ENCODE data around the gene CCDC97. TPM values are rescaled to one million over a fixed set of nuclear protein-coding genes. Genes with fewer than 3 reads are reported as not detected.

The CCDC97 gene
- total and polyA plus RNA-seq, 2 of the 8 experiments (the other 6 are each of a cell fraction or from before 2014, with no cell fraction given): 19.8 to 27.1 TPM

GRCh38 chr19:41304706-41305483 is 5.1 kb upstream of the CCDC97 start:
- no peaks in the 10 kb centered on the region for H3K79me2 ChIP-seq (ENCODE audit: control insufficient read depth in 1 of 2, insufficient read depth in 2 of 2, low read length in 2 of 2)
- H3K36me3 ChIP-seq (ENCODE audit: control insufficient read depth in 2 of 4, insufficient read depth in 4 of 4, low read length in 3 of 4): peaks cover 53 to 75% (median 65%) of the 10 kb centered on the region in 4 experiments
- H2BK120ac ChIP-seq (replicated peaks; ENCODE audit: low read depth, low read length): no peak overlapping the region
- H2BK5ac ChIP-seq (ENCODE audit: low read depth, low read length): no peak overlapping the region
- no peak overlapping the region for H2AFZ ChIP-seq (ENCODE audit: low read length)
- no peak overlapping the region for H2BK15ac ChIP-seq (ENCODE audit: low read length)
- H4K5ac ChIP-seq (ENCODE audit: insufficient read length, low read depth, low read length): no peak overlapping the region
- no peak overlapping the region for H4K8ac ChIP-seq (ENCODE audit: extremely low read depth, insufficient read depth, low read length)
- no peak overlapping the region for H3K23ac ChIP-seq (ENCODE audit: insufficient read length)
- H3K4me2 ChIP-seq (ENCODE audit: insufficient read depth in 1 of 2, low read depth in 2 of 2, low read length in 2 of 2): no peak overlapping the region
- H3K4me1 ChIP-seq (replicated peaks in 1 of 4; ENCODE audit: control insufficient read depth in 3 of 4, insufficient read depth in 4 of 4, low read length in 3 of 4): peaks cover 0 to 10% (median under 1%) of the 10 kb centered on the region in 4 experiments; a peak in 3 of 7 replicates
- no peak overlapping the region for H3K18ac ChIP-seq (ENCODE audit: extremely low read depth, low read length)
- H3K27me3 ChIP-seq (replicated peaks in 1 of 4; ENCODE audit: control insufficient read depth in 3 of 4, extremely low read depth in 1 of 4, insufficient read depth in 3 of 4, low read length in 3 of 4): no peaks in the 10 kb centered on the region
- no peak overlapping the region for H4K91ac ChIP-seq (replicated peaks; ENCODE audit: insufficient read length, low read length)
- H3K4me3 ChIP-seq (ENCODE audit: extremely low read depth in 1 of 4, insufficient read depth in 2 of 4, low read depth in 3 of 4, low read length in 4 of 4): no peak overlapping the region
- H3K27ac ChIP-seq (ENCODE audit: low read depth, low read length): no peak overlapping the region
- H3K56ac ChIP-seq (replicated peaks; ENCODE audit: insufficient read length, low read depth, low read length): no peak overlapping the region
- no peak overlapping the region for H2BK20ac ChIP-seq (ENCODE audit: low read length)
- peaks cover 2% of the 10 kb centered on the region for H3K23me2 ChIP-seq (ENCODE audit: low read depth, low read length)
- no peak for FAIRE-seq
- CTCF ChIA-PET (ENCODE audit: partially characterized antibody): interaction anchor here (0.7 to 7.3 kb wide), 5 partner anchors 9 to 124 kb away, joined by 3 to 63 read pairs (median 4); no protein-coding TSS in a partner anchor
- H3K79me1 ChIP-seq (ENCODE audit: low read depth, low read length): no peaks in the 10 kb centered on the region; the same call in 1 of the 2 replicates
- H3K9ac ChIP-seq (replicated peaks in 1 of 4; ENCODE audit: extremely low read depth in 1 of 4, low read depth in 3 of 4, low read length in 3 of 4): no peak overlapping the region
- H3K9me3 ChIP-seq (ENCODE audit: insufficient read depth in 2 of 2, low read depth in 1 of 2, low read length in 1 of 2): no peaks in the 10 kb centered on the region
- no peak overlapping the region for H2AK5ac ChIP-seq (ENCODE audit: low read depth, low read length)
- peaks cover 6 to 17% of the 10 kb centered on the region in 2 experiments for H4K20me1 ChIP-seq (replicated peaks in 1 of 2; ENCODE audit: control insufficient read depth in 1 of 2, insufficient read depth in 2 of 2, low read length in 2 of 2)
- no peak overlapping the region for H2BK12ac ChIP-seq (ENCODE audit: low read depth, low read length)
- H3K14ac ChIP-seq (ENCODE audit: insufficient read length): no peak overlapping the region
- no peak overlapping the region for H3K4ac ChIP-seq (replicated peaks; ENCODE audit: insufficient read length, low read depth, low read length)
- 95% methylated on average over 4 of the region's 4 CpGs; no CpG with 5 or more reads in 1 of the 2 experiments for WGBS, 2 experiments (ENCODE audit: extremely low coverage in 1 of 2, insufficient coverage in 1 of 2, insufficient read length in 1 of 2, insufficient replicate concordance in 2 of 2, low coverage in 1 of 2, low lambda C conversion rate in 2 of 2, missing lambda C conversion rate in 1 of 2)
- DNase-seq (ENCODE audit: low read depth in 1 of 2, low spot score in 2 of 2): no peak
- POLR2A ChIA-PET (ENCODE audit: partially characterized antibody): interaction anchor here (0.7 to 22.6 kb wide), 3 partner anchors 17 to 96 kb away, joined by 3 to 579 read pairs (median 137); partner anchors contain the start of gene HNRNPUL1
- TF ChIP-seq NRF1 (IDR thresholded peaks at IDR 0.05; ENCODE audit: low read depth, low read length): no peak
- TF ChIP-seq TEAD4 (IDR thresholded peaks at IDR 0.05; ENCODE audit: low read depth, low read length): no peak
- no peak for TF ChIP-seq EZH2 (IDR thresholded peaks at IDR 0.05; ENCODE audit: low read depth, low read length, severe bottlenecking)
- no peak for TF ChIP-seq CBX5 (IDR thresholded peaks at IDR 0.05; ENCODE audit: low read depth, low read length)
- TF ChIP-seq CREB1 (IDR thresholded peaks at IDR 0.05): no peak
- no peak for TF ChIP-seq TBP (IDR thresholded peaks at IDR 0.05; ENCODE audit: low read depth, low read length)

Data from H1 (cell line).